Mesothelial cell of epicardium (in vitro differentiated cells): ENCODE results near the gene FOXK1. TPM values are rescaled to one million over a fixed set of nuclear protein-coding genes. Genes with fewer than 3 reads are reported as not detected.

ENCODE experiments used
- DNase-seq, 2 experiments: peaks; one replicate each; pipeline ENCODE4 v3.0.0; 2021; ENCODE audit warnings: low spot score in 2 of 2; ENCODE audit not compliant: unreplicated experiment in 2 of 2
- H3K27ac Mint-ChIP-seq: 2 replicates; pipeline ENCODE4 v1.8.0; 2021; ENCODE audit warnings: mixed read lengths
- H3K27me3 Mint-ChIP-seq: 2 replicates; pipeline ENCODE4 v1.8.0; 2021; ENCODE audit warnings: low read depth, mixed read lengths
- H3K36me3 Mint-ChIP-seq: 2 replicates; pipeline ENCODE4 v1.8.0; 2021; ENCODE audit warnings: mixed read lengths
- H3K4me1 Mint-ChIP-seq: 2 replicates; pipeline ENCODE4 v1.8.0; 2021; ENCODE audit warnings: mixed read lengths
- H3K4me3 Mint-ChIP-seq: 2 replicates; pipeline ENCODE4 v1.8.0; 2021; ENCODE audit warnings: mild to moderate bottlenecking, moderate library complexity, mixed read lengths
- H3K9me3 Mint-ChIP-seq: 2 replicates; pipeline ENCODE4 v1.8.0; 2021; ENCODE audit warnings: mixed read lengths
- CTCF ChIP-seq: fragments of 200-600 bp; sonication (generic); IDR thresholded peaks from one replicate; pipeline ENCODE4 v1.5.0; 2021; ENCODE audit warnings: antibody characterized with exemption; ENCODE audit not compliant: unreplicated experiment
- total RNA-seq: library from RNA; stranded (reverse); gene quantifications from 3 replicates; pipeline ENCODE4 v1.2.1, GENCODE V29; 2021

Gene FOXK1
- total RNA-seq, 1 donor from 2014 or later: 57.3 TPM

- TF ChIP-seq CTCF: no peak
- Mint-ChIP-seq H3K9me3 (peaks cover 14% of the 10 kb centered on the region), H3K4me3 (no peak overlapping the region), H3K27me3 (no peaks in the 10 kb centered on the region), H3K36me3 (no peaks in the 10 kb centered on the region), H3K27ac (no peak overlapping the region), H3K4me1 (peaks cover 12% of the 10 kb centered on the region)
- DNase-seq: no peak
Measured at GRCh38 chr7:4653771-4654170, 28.3 kb upstream of the FOXK1 start.

GRCh38 chr7:4655311-4655710, 26.8 kb upstream of the FOXK1 start:
- DNase-seq: no peak
- H3K27ac Mint-ChIP-seq: no peak overlapping the region
- no peaks in the 10 kb centered on the region for H3K36me3 Mint-ChIP-seq
- peaks cover 11% of the 10 kb centered on the region for H3K4me1 Mint-ChIP-seq
- peaks cover 21% of the 10 kb centered on the region for H3K9me3 Mint-ChIP-seq
- no peak overlapping the region for H3K4me3 Mint-ChIP-seq
- no peak for TF ChIP-seq CTCF
- no peaks in the 10 kb centered on the region for H3K27me3 Mint-ChIP-seq

GRCh38 chr7:4655896-4656295, 26.2 kb upstream of the FOXK1 start:
- no peak for TF ChIP-seq CTCF
- DNase-seq: no peak
- Mint-ChIP-seq H3K9me3 (peaks cover 24% of the 10 kb centered on the region), H3K27ac (no peak overlapping the region), H3K4me1 (peaks cover 5% of the 10 kb centered on the region), H3K36me3 (no peaks in the 10 kb centered on the region), H3K4me3 (no peak overlapping the region), H3K27me3 (no peaks in the 10 kb centered on the region)

- H3K9me3 Mint-ChIP-seq: peaks cover 24% of the 10 kb centered on the region
- no peak overlapping the region for H3K27ac Mint-ChIP-seq
- H3K27me3 Mint-ChIP-seq: no peaks in the 10 kb centered on the region
- DNase-seq: no peak
- H3K4me3 Mint-ChIP-seq: no peak overlapping the region
- H3K36me3 Mint-ChIP-seq: no peaks in the 10 kb centered on the region
- TF ChIP-seq CTCF: no peak
- no peaks in the 10 kb centered on the region for H3K4me1 Mint-ChIP-seq
Measured at GRCh38 chr7:4657640-4658417, 24.3 kb upstream of the FOXK1 start.

- no peak for DNase-seq
- no peak overlapping the region for H3K27ac Mint-ChIP-seq
- TF ChIP-seq CTCF: no peak
- H3K4me3 Mint-ChIP-seq: no peak overlapping the region
- no peaks in the 10 kb centered on the region for H3K27me3 Mint-ChIP-seq
- peaks cover 24% of the 10 kb centered on the region for H3K9me3 Mint-ChIP-seq
- no peaks in the 10 kb centered on the region for H3K36me3 Mint-ChIP-seq
- no peaks in the 10 kb centered on the region for H3K4me1 Mint-ChIP-seq
Measured at GRCh38 chr7:4659551-4660286, 22.4 kb upstream of the FOXK1 start.
